Ectodermal cell (in vitro differentiated cells): Measurements from ENCODE around the gene SMAD6.

Source experiments
- H3K27ac ChIP-seq: 2 replicates; pipeline ENCODE4 v1.7.0; 2013; ENCODE audit warnings: mild to moderate bottlenecking, low read depth, low read length; ENCODE audit not compliant: insufficient read depth, poor library complexity, severe bottlenecking
- H3K27me3 ChIP-seq: 2 replicates; pipeline ENCODE4 v1.7.0; 2013; ENCODE audit warnings: mild to moderate bottlenecking, low read length; ENCODE audit not compliant: insufficient read depth, control insufficient read depth, poor library complexity, severe bottlenecking
- H3K36me3 ChIP-seq: one replicate; pipeline ENCODE4 v1.7.0; 2013; ENCODE audit warnings: low read length; ENCODE audit not compliant: control insufficient read depth, insufficient read depth
- H3K4me1 ChIP-seq: one replicate; pipeline ENCODE4 v1.7.0; 2013; ENCODE audit warnings: low read length; ENCODE audit not compliant: control insufficient read depth, insufficient read depth
- H3K4me3 ChIP-seq: 2 replicates; pipeline ENCODE4 v1.7.0; 2013; ENCODE audit warnings: low read depth, low read length, control low read depth; ENCODE audit not compliant: insufficient read depth
- H3K9me3 ChIP-seq: 2 replicates; pipeline ENCODE4 v1.7.0; 2013; ENCODE audit warnings: mild to moderate bottlenecking, low read length, moderate library complexity; ENCODE audit not compliant: control insufficient read depth
- whole genome bisulfite sequencing, 2 experiments: methylation state at CpG; one replicate each; pipeline ENCODE4 v1.1.7; 2013; ENCODE audit warnings: missing lambda C conversion rate in 2 of 2; 5-methylcytosine and 5-hydroxymethylcytosine counted together

SMAD6 gene

GRCh38 chr15:66729331-66729951, 27.4 kb downstream of the SMAD6 start:
- Histone ChIP-seq H3K36me3 (no peaks in the 10 kb centered on the region), H3K4me3 (no peak overlapping the region), H3K4me1 (peaks cover 17% of the 10 kb centered on the region), H3K9me3 (no peaks in the 10 kb centered on the region), H3K27ac (no peak overlapping the region), H3K27me3 (no peaks in the 10 kb centered on the region)
- 51 to 54% methylated on average over 26 of the region's 26 CpGs for WGBS, 2 experiments

GRCh38 chr15:66730168-66731021, 28.4 kb downstream of the SMAD6 start:
- H3K36me3 ChIP-seq = no peaks in the 10 kb centered on the region
- no peaks in the 10 kb centered on the region for H3K27me3 ChIP-seq
- peaks cover 23% of the 10 kb centered on the region for H3K4me1 ChIP-seq
- no peaks in the 10 kb centered on the region for H3K9me3 ChIP-seq
- H3K4me3 ChIP-seq = no peak overlapping the region
- no peak overlapping the region for H3K27ac ChIP-seq
- WGBS, 2 experiments = 91 to 94% methylated on average over 4 of the region's 4 CpGs

- H3K4me3 ChIP-seq = no peak overlapping the region
- H3K9me3 ChIP-seq = no peaks in the 10 kb centered on the region
- H3K36me3 ChIP-seq = no peaks in the 10 kb centered on the region
- H3K27me3 ChIP-seq = no peaks in the 10 kb centered on the region
- 82 to 87% methylated on average over 11 of the region's 11 CpGs for WGBS, 2 experiments
- peaks cover 23% of the 10 kb centered on the region for H3K4me1 ChIP-seq
- H3K27ac ChIP-seq = no peak overlapping the region
These were observed 31.9 kb downstream of the SMAD6 start for GRCh38 chr15:66733976-66734375.

GRCh38 chr15:66734961-66735908, 33.2 kb downstream of the SMAD6 start:
- 91% methylated on average over 10 of the region's 10 CpGs for WGBS, 2 experiments
- H3K4me3 ChIP-seq = no peak overlapping the region
- H3K27me3 ChIP-seq = no peaks in the 10 kb centered on the region
- peaks cover 13% of the 10 kb centered on the region for H3K4me1 ChIP-seq
- no peaks in the 10 kb centered on the region for H3K9me3 ChIP-seq
- H3K27ac ChIP-seq = no peak overlapping the region
- H3K36me3 ChIP-seq = no peaks in the 10 kb centered on the region

GRCh38 chr15:66735909-66736305, 33.9 kb downstream of the SMAD6 start:
- H3K4me1 ChIP-seq = peaks cover 13% of the 10 kb centered on the region
- no peak overlapping the region for H3K27ac ChIP-seq
- H3K36me3 ChIP-seq = no peaks in the 10 kb centered on the region
- no peak overlapping the region for H3K4me3 ChIP-seq
- H3K9me3 ChIP-seq = no peaks in the 10 kb centered on the region
- WGBS, 2 experiments = 91 to 93% methylated on average over 7 to 9 of the region's 9 CpGs
- no peaks in the 10 kb centered on the region for H3K27me3 ChIP-seq

GRCh38 chr15:66737243-66738010, 35.4 kb downstream of the SMAD6 start:
- 88 to 89% methylated on average over 10 to 11 of the region's 11 CpGs for WGBS, 2 experiments

GRCh38 chr15:66738116-66738515, 36.1 kb downstream of the SMAD6 start:
- Histone ChIP-seq H3K4me3 (no peak overlapping the region), H3K27me3 (no peaks in the 10 kb centered on the region), H3K4me1 (peaks cover 13% of the 10 kb centered on the region), H3K27ac (no peak overlapping the region), H3K9me3 (no peaks in the 10 kb centered on the region), H3K36me3 (no peaks in the 10 kb centered on the region)
- 92 to 93% methylated on average over 10 of the region's 10 CpGs for WGBS, 2 experiments

More at GRCh38 chr15:66737243-66738010, 35.4 kb downstream of the SMAD6 start:
- H3K27me3 ChIP-seq = no peaks in the 10 kb centered on the region
- H3K27ac ChIP-seq = no peak overlapping the region
- H3K9me3 ChIP-seq = no peaks in the 10 kb centered on the region
- H3K4me3 ChIP-seq = no peak overlapping the region
- no peaks in the 10 kb centered on the region for H3K36me3 ChIP-seq
- H3K4me1 ChIP-seq = peaks cover 13% of the 10 kb centered on the region

- Histone ChIP-seq H3K4me3 (no peak overlapping the region), H3K27ac (no peak overlapping the region), H3K36me3 (no peaks in the 10 kb centered on the region), H3K4me1 (peaks cover 13% of the 10 kb centered on the region), H3K27me3 (no peaks in the 10 kb centered on the region), H3K9me3 (no peaks in the 10 kb centered on the region)
- 95 to 96% methylated on average over 10 of the region's 10 CpGs for WGBS, 2 experiments
These were observed 36.6 kb downstream of the SMAD6 start for GRCh38 chr15:66738595-66738994.

GRCh38 chr15:66739287-66739686, 37.3 kb downstream of the SMAD6 start:
- Histone ChIP-seq H3K4me3 (no peak overlapping the region), H3K27me3 (no peaks in the 10 kb centered on the region), H3K4me1 (peaks cover 6% of the 10 kb centered on the region), H3K36me3 (no peaks in the 10 kb centered on the region), H3K27ac (no peak overlapping the region), H3K9me3 (no peaks in the 10 kb centered on the region)
- 89 to 91% methylated on average over 6 of the region's 6 CpGs for WGBS, 2 experiments
